ENCODE results near the gene ETS2.

- TF ChIP-seq CTCF (IDR thresholded peaks at IDR 0.05) (no peak), EZH2 (IDR thresholded peaks at IDR 0.05) (no peak), EZH2phosphoT487 (IDR thresholded peaks at IDR 0.05) (no peak)
These were observed 16.5 kb upstream of the ETS2 start for GRCh38 chr21:38789275-38789674.
